Measurements from ENCODE around the gene S100B.

DNA sequence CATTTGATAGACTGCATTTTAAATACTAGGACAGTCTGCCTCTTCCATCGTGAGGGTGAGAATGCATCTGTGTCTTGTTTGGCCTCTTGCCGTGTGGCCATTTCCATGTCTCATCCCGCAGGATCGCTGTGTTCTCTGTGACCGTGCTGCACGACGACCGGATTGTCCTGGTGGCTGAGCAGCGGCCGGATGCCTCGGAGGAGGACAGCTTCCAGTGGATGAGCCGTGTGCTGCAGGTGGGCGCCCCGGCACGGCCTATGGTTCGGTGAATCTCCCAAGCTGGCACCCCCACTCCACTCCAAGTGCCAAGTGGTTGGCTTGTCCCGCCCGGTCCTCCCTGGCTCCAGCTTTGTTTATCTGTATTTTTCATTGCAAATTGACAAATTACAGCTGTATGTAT lies 55.2 kb downstream of the S100B start:
- TF ChIP-seq SUZ12 (IDR thresholded peaks at IDR 0.05; ENCODE audit: extremely low read depth, insufficient read depth, insufficient read length) (no peak), YY1 (IDR thresholded peaks at IDR 0.05; ENCODE audit: insufficient read depth, insufficient read length) (no peak), ZNF274 (IDR thresholded peaks at IDR 0.05; ENCODE audit: low read depth, low read length) (no peak)
